SHP77 (cell line): Measurements from ENCODE around the gene SSRP1.

Source experiments
- DNase-seq, 2 experiments: peaks; one replicate each; lab custom pipeline; 2025; lab: John Stamatoyannopoulos, UW

The SSRP1 gene

DNA sequence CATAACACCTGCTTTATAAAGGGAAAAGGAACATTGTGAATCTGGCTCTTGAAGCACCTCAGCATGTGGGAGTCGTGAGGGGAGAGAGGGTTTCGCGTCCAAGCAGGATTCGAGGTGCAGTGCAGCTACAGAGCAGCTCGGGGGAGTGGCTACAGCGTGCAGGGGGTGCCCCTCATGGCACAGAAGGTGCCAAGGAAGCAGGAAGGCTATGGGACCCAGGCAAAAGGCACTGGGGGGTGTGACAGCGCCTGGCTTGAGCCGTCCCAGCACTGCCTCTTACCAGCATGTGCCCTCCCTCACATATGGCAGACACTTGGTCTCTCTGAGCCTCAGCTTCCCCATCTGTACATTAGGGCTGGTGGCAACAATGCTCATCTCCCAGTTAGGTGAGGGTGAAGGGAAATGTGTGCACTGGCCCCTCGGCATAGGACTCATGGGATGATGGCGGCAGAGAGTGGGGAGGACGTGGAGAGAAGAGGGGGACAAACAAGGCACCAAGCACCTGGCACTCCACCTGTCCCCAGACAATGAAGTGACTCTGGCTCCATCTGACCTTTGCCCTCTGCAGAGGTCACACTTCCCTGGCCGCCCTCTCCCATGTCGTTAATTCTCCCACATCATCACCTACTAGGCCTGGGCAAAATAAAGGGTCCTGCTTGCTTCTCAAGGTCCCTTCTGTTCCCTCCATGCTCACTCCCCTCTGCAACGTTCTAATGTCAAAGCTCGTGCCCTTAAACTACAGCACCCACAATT is 21.3 kb downstream of the SSRP1 start:
- no peak for DNase-seq

DNA sequence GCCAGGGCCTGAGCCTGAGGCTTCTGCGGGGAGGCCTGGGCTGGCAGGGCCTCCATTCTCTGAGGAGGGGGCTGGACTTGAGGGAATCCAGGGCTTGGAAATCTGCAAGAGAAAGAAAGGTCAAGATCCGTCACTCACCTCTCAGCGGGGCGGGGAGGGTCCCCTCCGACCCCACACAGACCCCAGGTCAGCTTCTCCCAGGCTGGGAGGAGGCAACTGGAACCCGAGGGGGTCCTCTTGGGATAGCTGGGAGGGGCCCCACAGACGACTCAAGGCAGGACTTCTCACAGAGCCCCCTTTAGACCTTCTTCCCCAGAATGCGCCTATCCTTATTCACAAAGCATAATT is 21.9 kb downstream of the SSRP1 start:
- DNase-seq, result no peak

DNA sequence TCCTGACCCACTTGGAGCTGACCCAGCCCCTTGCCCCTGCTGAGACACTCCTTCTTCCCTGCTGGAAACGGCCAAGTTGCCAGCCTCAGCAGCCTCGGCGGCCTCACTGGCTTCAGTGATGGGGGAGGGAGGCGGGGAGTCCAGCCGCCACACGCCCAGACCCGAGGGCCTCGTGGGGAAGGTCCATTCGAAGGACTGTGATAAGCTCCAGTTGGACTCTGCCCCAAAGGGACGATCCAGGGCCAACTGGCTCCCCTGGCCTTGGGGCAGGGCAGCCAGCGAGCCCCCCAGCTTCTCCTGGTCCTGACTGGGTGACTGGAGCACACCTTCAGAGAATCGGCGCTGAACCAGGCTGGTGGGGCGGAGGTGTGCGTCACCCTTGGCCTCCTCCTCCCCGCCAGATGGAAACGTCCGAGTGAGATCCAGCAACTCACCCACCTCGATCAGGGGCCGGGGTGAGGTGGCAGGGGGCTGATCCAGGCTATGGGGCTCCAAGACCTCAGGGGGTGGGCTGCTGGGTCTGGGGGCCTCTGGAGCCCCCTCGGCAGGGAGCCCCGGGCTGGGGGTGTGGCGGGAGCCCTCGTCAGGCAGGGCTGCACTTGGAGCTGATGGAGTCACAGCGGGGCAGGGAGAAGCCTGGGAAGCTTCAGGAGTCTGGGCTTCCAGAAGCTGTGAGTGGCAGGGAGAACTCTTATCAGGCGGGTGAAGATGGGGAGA is 22.5 kb downstream of the SSRP1 start:
- DNase-seq, result no peak

DNA sequence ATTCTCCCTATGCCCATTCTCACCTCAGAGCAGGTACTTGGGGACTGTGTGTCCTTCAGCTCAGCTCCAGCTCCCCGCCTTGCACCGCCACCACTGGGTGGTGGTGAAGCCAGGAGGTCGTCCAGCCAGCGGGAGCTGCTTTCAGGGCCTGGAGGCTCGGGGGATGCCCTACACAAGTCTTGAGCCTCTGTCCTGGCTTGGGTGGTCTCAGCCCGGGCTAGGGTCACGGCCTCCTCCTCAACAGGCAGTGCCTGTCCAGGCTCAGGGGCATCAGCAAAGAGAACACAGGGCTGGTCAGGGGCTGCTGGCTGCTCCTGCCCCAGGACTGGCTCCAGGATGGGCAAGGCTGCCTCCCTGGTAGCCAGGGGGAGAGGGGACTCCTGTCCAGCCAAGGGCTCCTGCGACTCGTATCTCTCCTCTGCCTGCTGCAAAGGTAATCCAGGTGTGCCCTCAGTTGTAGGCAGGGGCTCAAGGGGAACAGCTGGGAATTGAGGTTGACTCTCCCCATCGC is 23.1 kb downstream of the SSRP1 start:
- no peak for DNase-seq

DNA sequence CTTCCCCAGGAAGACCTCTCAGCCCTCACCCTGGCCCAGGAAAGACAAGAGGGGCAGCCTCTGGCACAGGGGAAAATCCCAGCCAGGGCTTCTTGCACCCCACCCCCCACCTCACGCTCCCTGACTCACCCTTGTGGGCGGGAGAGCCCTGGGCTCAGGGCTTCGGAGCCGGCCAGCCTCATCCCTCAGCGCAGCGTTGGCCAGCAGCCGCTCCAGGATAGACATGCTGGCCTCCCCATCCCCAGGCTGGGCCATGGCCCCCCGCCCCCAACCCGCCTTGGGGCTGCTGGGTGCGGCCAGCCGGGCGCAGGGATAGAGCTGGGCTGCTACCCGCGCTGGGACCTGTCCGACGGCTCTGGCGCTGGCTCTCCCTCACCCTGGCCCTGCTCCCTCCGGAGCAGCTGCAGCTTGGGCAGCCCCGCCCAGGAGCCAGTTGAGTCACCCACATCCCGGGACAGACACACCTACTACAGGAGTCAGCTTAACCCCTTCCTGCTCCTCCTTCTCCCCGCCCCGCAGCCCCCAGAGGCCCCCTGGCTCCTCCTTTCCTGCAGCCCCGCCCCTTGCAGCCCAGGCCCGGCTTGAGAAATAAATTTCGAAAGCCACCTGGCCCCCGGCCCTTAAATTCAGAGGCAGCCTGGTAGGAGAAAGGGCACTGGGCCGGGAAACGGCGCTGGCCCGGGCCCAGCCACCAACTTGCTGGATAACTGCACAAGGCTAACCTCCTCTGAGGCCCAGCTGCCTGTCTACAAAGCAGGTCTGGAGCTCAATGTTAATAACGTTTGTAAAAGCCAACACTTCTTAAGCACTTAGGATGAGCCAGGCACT is 24.4 kb downstream of the SSRP1 start:
- DNase-seq, result peak; percentile 41 to 78

DNA sequence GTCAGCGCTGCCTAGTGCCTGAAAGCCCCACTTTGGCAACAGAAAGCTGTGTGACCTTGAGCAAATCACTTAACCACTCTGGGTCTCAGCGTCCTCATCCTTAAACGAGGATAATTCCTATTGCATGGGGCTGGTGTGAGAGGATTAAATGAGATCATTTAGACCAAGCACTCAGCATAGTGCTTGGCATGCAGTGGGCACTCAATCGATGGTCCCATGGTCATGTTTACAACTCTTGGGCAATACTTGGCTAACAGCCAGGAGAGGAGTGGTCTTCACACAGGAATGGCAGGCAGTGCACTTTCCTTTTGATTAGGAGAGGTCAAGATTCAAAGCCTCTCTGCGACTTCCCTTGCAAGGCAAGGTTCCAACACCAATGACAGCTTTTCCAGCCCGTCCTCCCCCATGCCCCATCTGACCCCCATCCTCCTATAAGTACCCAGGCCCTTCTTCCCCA is 25.0 kb downstream of the SSRP1 start:
- DNase-seq, result peak in 1 of 2 experiments; percentile 25

DNA sequence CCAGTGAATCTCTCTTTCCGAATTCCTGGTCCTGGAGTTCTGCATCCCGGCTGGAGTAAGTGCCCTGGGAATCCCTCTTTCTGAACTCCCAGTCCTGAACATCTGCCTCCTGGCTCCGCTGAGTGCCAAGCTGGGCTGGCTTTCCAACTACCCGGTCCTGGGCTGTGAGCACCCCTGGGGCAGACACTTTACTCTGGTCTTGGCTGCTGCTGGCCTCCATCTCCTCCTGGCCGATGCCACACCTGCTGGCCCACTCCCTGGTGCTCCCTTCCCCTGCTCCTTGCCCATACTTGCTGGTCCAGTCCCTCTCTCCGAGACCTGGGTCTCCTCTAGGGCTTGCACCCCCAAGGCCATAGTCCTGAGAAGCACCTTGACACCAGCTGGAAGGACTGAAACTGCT is 25.6 kb downstream of the SSRP1 start:
- no peak for DNase-seq

DNA sequence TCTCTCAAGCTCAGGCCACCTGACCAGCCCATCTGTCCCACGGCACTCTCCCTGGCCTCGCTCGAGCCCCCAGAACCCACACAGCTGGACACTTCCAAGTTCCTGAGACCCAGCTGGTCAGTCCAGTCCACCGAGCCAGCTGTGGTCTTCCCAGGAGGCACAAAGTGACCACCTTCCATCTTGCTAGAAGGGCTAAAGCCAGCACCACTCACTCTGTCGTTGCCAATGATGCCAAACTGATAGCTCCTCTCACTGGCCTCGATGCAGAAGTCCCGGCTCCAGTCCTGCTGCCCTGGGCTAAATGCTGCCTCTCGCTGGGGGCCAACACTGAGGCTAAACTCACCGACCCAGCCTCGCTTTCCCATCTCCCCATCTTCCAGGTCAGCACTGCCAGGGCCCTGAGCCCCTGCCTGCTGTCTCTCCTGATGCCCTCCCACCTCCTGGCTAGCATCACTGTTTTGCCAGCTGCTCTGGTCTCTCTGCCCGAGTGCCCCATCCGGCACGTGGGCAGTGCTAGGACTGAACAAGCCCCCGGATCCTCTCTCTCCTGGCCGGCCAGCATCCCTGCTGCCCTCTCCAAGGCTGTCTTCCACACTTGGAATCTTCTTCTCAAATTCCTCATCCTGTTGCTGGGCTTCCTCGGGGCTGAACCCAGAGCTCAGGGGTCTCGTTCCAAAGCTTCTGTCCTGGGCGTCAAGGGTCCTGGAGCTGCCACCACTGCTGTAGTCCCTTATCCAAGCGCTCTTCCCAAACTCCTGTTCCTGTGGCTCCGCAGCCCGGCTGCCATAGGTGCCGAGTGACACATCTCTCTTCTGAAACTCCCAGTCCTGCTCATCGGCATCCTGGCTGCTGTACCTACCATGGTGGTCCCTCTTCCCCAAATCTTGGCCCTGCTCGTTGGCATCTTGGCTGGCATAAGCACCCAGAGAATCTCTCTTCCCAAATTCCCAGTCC is 26.3 kb downstream of the SSRP1 start:
- DNase-seq, result no peak

DNA sequence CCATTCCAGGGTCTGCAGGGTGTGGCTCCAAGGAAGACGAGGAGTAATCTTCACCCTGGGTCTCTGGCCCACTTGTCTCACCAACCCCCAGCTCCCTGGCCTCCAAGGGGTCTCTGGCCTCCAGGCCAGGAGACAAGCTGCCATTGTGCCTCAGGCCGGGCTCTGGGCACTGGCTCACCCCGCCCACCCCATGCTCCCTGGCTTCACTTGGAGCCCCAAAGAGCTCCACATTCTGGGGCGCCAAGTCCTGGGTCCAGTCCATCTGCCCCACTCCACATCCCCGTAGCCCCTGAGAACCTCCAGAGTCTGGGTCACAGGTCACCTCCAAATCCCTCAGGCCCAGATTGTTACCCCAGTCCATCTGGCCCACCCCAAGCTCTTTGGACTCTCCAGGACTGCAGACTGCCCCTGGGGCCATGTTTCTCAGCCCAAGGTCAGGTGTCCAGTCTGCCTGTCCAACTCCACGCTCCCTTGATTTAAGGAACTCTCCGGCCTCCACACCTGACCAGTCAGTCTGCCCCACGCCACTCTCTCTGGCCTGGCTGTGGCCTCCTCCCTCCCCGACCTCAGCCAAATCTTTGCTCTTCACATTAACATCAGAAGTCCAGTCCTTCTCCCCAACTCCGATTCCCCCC is 27.1 kb downstream of the SSRP1 start:
- no peak for DNase-seq

DNA sequence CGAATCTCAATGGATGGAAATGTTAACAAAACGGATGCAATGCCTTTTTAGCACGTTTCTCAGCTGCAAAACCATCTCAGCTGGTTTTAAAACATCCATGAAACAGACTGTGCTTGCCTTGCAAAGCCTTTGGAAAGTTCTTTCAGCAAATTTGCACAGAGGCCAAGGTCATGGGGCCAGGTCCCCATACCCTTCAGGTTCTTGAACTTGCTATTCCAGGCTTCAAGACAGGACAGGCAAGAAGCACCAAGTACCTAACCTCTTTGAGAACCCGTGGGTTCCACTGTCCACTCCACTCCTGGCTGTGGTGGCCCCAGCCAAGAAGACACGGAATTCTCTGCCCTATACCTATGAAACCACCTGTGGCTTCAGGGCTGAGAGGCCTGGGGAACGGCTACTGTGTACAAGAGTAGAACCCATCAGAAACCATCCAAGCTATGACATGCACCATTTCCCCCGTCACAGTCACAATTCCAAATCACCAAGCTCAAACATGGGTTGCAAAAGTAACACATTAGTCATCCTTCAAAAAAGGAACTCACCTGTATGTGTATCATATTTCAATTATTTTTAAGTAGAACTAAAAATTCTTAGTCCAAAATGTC is 27.9 kb downstream of the SSRP1 start:
- DNase-seq, result no peak

DNA sequence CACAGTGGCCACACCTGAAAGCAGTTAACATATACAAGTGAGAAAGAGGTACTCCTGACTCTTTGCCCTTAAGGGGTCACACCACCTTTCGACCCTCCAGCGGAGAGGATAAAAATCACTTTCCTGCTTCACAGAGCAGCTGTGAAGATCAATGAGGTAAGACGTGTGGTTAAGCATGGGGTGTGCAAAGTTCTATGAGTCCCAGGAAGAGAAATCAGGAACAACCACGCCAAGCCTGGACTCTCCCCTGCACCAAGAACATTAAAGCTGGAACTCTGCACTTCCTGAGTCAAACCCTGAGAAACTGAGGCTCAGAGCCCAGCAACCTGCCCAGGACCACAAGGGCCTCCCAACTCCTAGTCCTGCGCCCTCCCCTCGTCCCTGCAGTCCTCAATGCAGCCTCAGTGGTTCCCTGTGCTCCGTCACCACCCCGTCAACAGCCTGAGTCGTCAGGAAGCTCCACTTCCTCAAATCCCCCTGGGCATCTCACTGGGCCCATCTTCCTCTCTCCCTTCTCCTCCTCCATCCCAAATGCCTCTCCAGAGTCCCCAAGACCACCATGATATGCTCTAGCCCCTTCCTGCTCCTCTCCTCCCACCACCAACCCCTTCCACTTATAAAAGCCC is 28.6 kb downstream of the SSRP1 start:
- DNase-seq, result no peak

DNA sequence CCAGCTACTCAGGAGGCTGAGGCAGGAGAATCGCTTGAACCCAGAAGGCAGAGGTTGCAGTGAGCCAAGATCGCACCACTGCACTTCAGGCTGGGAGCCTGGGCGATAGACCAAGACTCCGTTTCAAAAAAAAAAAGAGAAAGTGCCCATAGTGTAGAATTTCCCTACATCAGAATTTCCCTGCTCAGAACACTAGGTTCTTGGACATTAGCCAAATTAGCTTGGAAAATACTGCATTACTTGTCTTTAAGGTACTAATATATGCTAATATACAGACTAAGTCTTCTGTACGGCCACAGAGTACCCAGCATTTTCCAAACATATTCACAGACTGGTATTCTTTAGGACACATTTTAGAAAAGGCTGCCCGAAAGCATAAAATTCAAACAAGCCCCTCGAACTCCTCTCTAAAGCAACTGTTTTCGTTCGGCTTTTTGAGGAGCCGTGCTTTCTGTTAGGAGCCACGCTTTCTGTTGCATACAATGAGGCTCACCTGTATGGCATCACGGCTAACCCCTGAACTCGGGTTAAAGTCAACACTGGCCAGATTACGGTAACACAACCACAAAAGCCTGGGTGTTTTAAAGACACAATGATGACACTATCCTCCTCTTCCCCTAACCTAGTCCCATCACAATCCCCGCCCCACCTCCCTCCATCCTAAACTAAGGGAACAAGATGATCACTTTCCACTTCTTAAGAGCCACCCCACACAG is 29.4 kb downstream of the SSRP1 start:
- DNase-seq, result no peak

DNA sequence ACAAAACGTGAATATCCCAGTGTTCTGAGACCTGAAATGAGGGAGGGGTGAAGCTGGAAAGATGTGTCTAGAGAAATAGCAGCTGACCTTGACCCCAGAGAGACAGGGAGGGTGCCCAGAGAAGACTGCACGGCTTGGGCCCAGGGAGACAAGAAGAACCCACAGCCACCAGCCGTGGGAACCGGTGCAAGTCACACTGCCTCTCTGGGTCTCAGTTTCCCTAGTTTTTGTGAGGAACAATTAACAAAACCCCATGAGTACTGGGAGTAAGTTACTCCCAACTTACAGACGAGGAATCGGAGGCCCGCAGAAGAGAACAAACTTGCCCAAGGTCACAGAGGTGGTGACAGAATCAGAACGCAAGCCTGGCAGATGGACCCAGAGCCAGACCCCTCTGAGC is 30.2 kb downstream of the SSRP1 start:
- no peak for DNase-seq

DNA sequence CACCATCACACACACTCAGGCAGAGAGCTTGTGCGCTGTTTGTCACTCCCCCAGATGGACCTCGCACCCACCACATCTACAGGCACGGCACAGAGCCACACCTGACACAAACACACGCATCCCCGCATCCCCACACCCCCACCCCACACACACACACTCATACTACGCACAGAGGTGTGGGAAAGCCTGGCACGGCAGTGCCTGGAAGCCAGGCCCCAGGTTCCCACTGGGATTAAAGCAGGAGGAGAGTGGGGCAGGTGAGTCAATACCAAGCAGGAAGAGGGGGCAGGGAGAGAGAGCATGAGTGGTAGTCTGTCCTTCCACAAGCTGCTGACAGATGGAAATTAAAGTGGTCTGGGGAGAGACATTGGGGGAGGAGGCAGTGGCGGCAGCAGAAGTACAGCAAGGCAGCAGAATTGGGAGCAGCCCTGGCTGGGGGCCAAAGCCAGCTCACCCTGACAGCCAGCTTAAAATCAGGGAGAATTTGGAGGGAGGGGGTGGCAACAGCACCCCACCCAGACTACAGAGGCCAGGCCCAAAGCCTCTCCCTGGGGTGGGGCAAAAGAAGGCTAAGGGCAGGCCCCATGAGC is 31.6 kb downstream of the SSRP1 start:
- DNase-seq, result peak; percentile 85 to 86

DNA sequence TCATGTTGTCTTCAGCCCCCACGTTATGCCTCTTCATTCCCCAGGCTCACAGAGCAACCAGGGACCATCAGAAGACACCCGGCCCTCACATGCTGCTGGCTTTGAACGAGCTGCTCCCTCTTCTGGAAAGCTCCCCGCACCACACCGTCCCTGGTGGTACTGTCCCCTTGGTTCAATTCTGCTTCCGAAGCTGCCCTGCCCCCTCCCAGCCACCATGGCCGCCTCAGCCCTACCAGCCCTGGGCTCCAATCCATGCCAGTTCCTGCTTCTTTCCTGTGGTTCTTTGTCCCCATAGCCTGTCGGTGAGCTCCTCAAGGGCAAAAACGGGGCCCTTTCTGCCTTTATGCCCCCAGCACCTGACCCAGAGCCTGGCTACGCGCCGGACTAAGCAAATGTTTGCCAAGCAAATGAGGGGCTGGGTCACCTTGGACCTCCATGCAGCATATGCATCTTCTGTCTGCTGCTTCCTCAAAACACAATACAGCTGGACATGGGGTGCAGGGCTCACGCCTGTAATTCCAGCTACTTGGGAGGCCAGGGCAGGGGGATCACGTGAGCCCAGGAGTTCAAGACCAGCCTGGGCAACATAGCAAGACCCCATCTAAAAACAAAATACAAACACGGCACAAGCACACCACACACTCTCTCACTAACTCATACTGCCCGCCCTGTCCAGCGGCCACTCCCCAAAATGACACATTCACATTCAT is 32.3 kb downstream of the SSRP1 start:
- peak; percentile 31 to 45 for DNase-seq

DNA sequence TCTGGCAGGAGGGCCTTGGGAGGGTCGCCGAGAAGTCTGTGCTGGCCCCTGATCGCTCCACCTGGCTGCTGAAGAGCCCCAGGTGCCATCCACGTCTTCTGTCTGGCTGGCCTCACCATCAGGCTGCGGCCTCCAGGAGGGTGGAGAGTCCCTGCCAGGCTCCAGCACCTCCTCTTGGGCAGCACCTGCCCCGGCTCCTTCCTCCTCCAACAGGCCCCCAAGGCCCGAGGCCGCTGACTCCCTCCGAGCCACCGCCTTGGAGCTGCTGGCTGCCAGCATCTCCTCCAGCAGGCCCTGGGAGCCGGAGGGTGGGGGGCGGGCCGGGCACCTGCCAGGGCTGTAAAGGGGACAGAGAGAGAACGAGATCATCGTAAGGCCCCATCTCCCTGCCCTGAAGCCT is 33.2 kb downstream of the SSRP1 start:
- DNase-seq, result no peak

DNA sequence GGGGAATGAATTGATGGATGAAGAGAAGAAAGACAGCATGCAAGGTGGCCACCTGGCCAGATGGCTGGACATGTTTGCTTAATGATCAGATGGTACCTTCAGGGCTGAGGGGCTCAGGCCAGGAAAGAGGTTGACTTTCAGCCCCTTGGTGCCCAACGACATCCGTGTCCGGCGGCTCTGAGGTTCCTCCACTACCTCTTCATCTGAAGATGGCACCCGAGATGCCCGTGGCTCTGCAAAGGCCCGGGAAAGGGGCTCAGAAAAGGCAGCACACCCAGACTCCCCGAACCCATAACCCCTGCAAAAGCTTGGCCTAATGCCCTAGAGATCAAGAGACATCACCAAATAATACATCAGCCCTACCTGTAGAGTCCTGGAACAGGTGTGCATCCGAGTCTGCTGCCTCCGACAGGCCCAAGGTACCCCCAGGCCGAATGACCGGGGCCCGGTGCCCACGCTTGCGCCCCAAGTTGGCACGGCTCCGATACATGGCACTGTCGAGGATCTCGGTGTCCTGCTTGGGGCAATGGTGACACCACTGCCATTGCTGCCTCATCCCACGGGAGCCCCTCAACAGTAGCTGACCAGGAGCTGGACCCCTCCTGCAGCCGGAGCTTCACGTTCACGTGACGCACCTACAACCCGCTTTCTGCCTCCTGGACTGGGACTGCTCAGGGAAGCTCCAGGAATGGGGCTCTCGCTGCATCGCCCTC is 33.8 kb downstream of the SSRP1 start:
- DNase-seq, result no peak

DNA sequence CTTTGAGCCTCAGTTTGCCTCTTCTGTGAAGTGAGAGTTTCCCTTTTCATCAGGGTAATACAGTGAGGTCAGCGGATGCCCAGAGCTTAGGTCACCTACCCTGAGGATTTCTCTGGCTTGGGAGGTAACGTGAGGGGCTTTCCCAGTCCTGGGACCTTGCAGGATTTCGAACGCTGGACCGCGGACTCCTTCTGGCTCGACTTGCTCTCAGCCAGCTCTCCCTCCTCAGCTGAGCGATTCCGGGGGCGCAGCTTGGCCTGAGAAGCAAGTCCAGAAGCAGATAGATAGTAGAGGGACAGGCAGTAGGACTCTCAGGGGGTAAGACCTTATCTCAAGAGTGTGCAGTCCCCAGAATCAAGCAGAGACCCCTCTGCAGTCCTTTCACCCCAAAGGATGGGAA is 34.9 kb downstream of the SSRP1 start:
- DNase-seq, result no peak
